GM19193 (cell line): ENCODE measurements around the gene HOXC13.

Experiments
- POLR2A ChIP-seq: IDR thresholded peaks from 4 replicates; pipeline ENCODE4 v1.6.1; 2011; ENCODE audit not compliant: insufficient read depth, insufficient read length; ENCODE audit errors: extremely low read depth

Gene HOXC13

GRCh38 chr12:53938326-53939140, at the start of gene HOXC13:
TSS of gene HOXC13 (plus strand) at chr12:53938831. CDS start at chr12:53938907, 76 bp downstream.
- no peak for TF ChIP-seq POLR2A

GRCh38 chr12:53890081-53890480, 48.5 kb upstream of the HOXC13 start:
- TF ChIP-seq POLR2A: no peak

- TF ChIP-seq POLR2A: no peak
Observed at GRCh38 chr12:53892762-53893395, 45.8 kb upstream of the HOXC13 start.

GRCh38 chr12:53899230-53899629, 39.4 kb upstream of the HOXC13 start:
- no peak for TF ChIP-seq POLR2A

- no peak for TF ChIP-seq POLR2A
Observed at GRCh38 chr12:53907103-53907502, 31.5 kb upstream of the HOXC13 start.

GRCh38 chr12:53916788-53917655, 21.6 kb upstream of the HOXC13 start:
- no peak for TF ChIP-seq POLR2A

GRCh38 chr12:53924521-53925405, 13.9 kb upstream of the HOXC13 start:
- no peak for TF ChIP-seq POLR2A

- TF ChIP-seq POLR2A: no peak
Observed at GRCh38 chr12:53927220-53928029, 11.2 kb upstream of the HOXC13 start.

GRCh38 chr12:53928054-53928835, 10.4 kb upstream of the HOXC13 start:
- no peak for TF ChIP-seq POLR2A

GRCh38 chr12:53929527-53929926, 9.1 kb upstream of the HOXC13 start:
- no peak for TF ChIP-seq POLR2A

GRCh38 chr12:53930591-53931255, 7.9 kb upstream of the HOXC13 start:
- no peak for TF ChIP-seq POLR2A
